Ectodermal cell (in vitro differentiated cells): Measurements from ENCODE around the gene TMEM163.
"Not testable (repeated sequence)": the region's sequence is repeated elsewhere in the genome, so short reads cannot be mapped to it uniquely, and the experiment has no call there.

Source experiments
- H3K27ac ChIP-seq: 2 replicates; pipeline ENCODE4 v1.7.0; 2013; ENCODE audit warnings: mild to moderate bottlenecking, low read depth, low read length; ENCODE audit not compliant: insufficient read depth, poor library complexity, severe bottlenecking
- H3K27me3 ChIP-seq: 2 replicates; pipeline ENCODE4 v1.7.0; 2013; ENCODE audit warnings: mild to moderate bottlenecking, low read length; ENCODE audit not compliant: insufficient read depth, control insufficient read depth, poor library complexity, severe bottlenecking
- H3K36me3 ChIP-seq: one replicate; pipeline ENCODE4 v1.7.0; 2013; ENCODE audit warnings: low read length; ENCODE audit not compliant: control insufficient read depth, insufficient read depth
- H3K4me1 ChIP-seq: one replicate; pipeline ENCODE4 v1.7.0; 2013; ENCODE audit warnings: low read length; ENCODE audit not compliant: control insufficient read depth, insufficient read depth
- H3K4me3 ChIP-seq: 2 replicates; pipeline ENCODE4 v1.7.0; 2013; ENCODE audit warnings: low read depth, low read length, control low read depth; ENCODE audit not compliant: insufficient read depth
- H3K9me3 ChIP-seq: 2 replicates; pipeline ENCODE4 v1.7.0; 2013; ENCODE audit warnings: mild to moderate bottlenecking, low read length, moderate library complexity; ENCODE audit not compliant: control insufficient read depth
- WGBS, 2 experiments: methylation state at CpG; one replicate each; pipeline ENCODE4 v1.1.7; 2013; ENCODE audit warnings: missing lambda C conversion rate in 2 of 2; 5-methylcytosine and 5-hydroxymethylcytosine counted together

Gene TMEM163

GRCh38 chr2:134601264-134601663 is 117.5 kb downstream of the TMEM163 start:
- Histone ChIP-seq H3K4me3 (no peak overlapping the region), H3K4me1 (peaks cover 8% of the 10 kb centered on the region), H3K9me3 (no peaks in the 10 kb centered on the region), H3K27me3 (no peaks in the 10 kb centered on the region), H3K36me3 (no peaks in the 10 kb centered on the region), H3K27ac (no peak overlapping the region)
- 95% methylated on average over 11 of the region's 11 CpGs for WGBS, 2 experiments

GRCh38 chr2:134600208-134600607 is 118.6 kb downstream of the TMEM163 start:
- H3K4me1 ChIP-seq: peaks cover 8% of the 10 kb centered on the region
- no peak overlapping the region for H3K27ac ChIP-seq
- H3K9me3 ChIP-seq: no peaks in the 10 kb centered on the region
- H3K36me3 ChIP-seq: no peaks in the 10 kb centered on the region
- H3K27me3 ChIP-seq: no peaks in the 10 kb centered on the region
- WGBS, 2 experiments: 91 to 92% methylated on average over 2 of the region's 2 CpGs
- H3K4me3 ChIP-seq: no peak overlapping the region

GRCh38 chr2:134599236-134599635 is 119.6 kb downstream of the TMEM163 start:
- Histone ChIP-seq H3K27me3 (no peaks in the 10 kb centered on the region), H3K9me3 (no peaks in the 10 kb centered on the region), H3K4me1 (peaks cover 5% of the 10 kb centered on the region), H3K27ac (no peak overlapping the region), H3K36me3 (no peaks in the 10 kb centered on the region), H3K4me3 (no peak overlapping the region)
- WGBS, 2 experiments: 93 to 96% methylated on average over 3 of the region's 3 CpGs

GRCh38 chr2:134594399-134594798 is 124.4 kb downstream of the TMEM163 start:
- Histone ChIP-seq H3K36me3 (no peaks in the 10 kb centered on the region), H3K9me3 (peaks cover 2% of the 10 kb centered on the region), H3K27ac (no peak overlapping the region), H3K4me1 (no peaks in the 10 kb centered on the region), H3K27me3 (no peaks in the 10 kb centered on the region), H3K4me3 (no peak overlapping the region)
- WGBS, 2 experiments: 92 to 94% methylated on average over 6 of the region's 6 CpGs

GRCh38 chr2:134593519-134593918 is 125.3 kb downstream of the TMEM163 start:
- WGBS, 2 experiments: 93 to 94% methylated on average over 8 of the region's 8 CpGs
- H3K36me3 ChIP-seq: no peaks in the 10 kb centered on the region
- H3K27ac ChIP-seq: no peak overlapping the region
- peaks cover 2% of the 10 kb centered on the region for H3K9me3 ChIP-seq
- no peaks in the 10 kb centered on the region for H3K27me3 ChIP-seq
- H3K4me1 ChIP-seq: no peaks in the 10 kb centered on the region
- H3K4me3 ChIP-seq: no peak overlapping the region

GRCh38 chr2:134592377-134592776 is 126.4 kb downstream of the TMEM163 start:
- H3K36me3 ChIP-seq: no peaks in the 10 kb centered on the region
- peaks cover 2% of the 10 kb centered on the region for H3K9me3 ChIP-seq
- no peaks in the 10 kb centered on the region for H3K27me3 ChIP-seq
- no peak overlapping the region for H3K4me3 ChIP-seq
- no peaks in the 10 kb centered on the region for H3K4me1 ChIP-seq
- H3K27ac ChIP-seq: no peak overlapping the region
- WGBS, 2 experiments: 60 to 71% methylated on average over 1 of the region's 1 CpG

- Histone ChIP-seq H3K9me3 (peaks cover 2% of the 10 kb centered on the region), H3K4me3 (no peak overlapping the region), H3K4me1 (no peaks in the 10 kb centered on the region), H3K36me3 (no peaks in the 10 kb centered on the region), H3K27me3 (no peaks in the 10 kb centered on the region), H3K27ac (no peak overlapping the region)
- WGBS, 2 experiments: 71 to 74% methylated on average over 1 of the region's 1 CpG
Observed at GRCh38 chr2:134591526-134591925, 127.3 kb downstream of the TMEM163 start.

- Histone ChIP-seq H3K9me3 (peaks cover 2% of the 10 kb centered on the region), H3K27ac (no peak overlapping the region), H3K36me3 (no peaks in the 10 kb centered on the region), H3K27me3 (no peaks in the 10 kb centered on the region), H3K4me3 (no peak overlapping the region), H3K4me1 (no peaks in the 10 kb centered on the region)
- 83 to 88% methylated on average over 1 of the region's 1 CpG for WGBS, 2 experiments
Observed at GRCh38 chr2:134590679-134591078, 128.1 kb downstream of the TMEM163 start.

- H3K27ac ChIP-seq, H3K4me3 ChIP-seq, H3K27me3 ChIP-seq, H3K4me1 ChIP-seq, H3K36me3 ChIP-seq, H3K9me3 ChIP-seq: not testable (repeated sequence)
- 84 to 88% methylated on average over 2 to 4 of the region's 4 CpGs for WGBS, 2 experiments
Observed at GRCh38 chr2:134589171-134590083, 129.4 kb downstream of the TMEM163 start.

- no peaks in the 10 kb centered on the region for H3K4me1 ChIP-seq
- H3K4me3 ChIP-seq: no peak overlapping the region
- no peak overlapping the region for H3K27ac ChIP-seq
- H3K9me3 ChIP-seq: peaks cover 2% of the 10 kb centered on the region
- 86 to 98% methylated on average over 2 of the region's 2 CpGs for WGBS, 2 experiments
- no peaks in the 10 kb centered on the region for H3K36me3 ChIP-seq
- no peaks in the 10 kb centered on the region for H3K27me3 ChIP-seq
Observed at GRCh38 chr2:134588556-134588955, 130.2 kb downstream of the TMEM163 start.
